NCI-H2196 (cell line): ENCODE data around the gene FOXL2.

ENCODE experiments used
- DNase-seq: peaks from one replicate; lab custom pipeline; 2025; ENCODE audit not compliant: unreplicated experiment; lab: John Stamatoyannopoulos, UW

The FOXL2 gene

GRCh38 chr3:138946663-138947494, at the start of gene FOXL2, which contains the start of gene FOXL2NB:
TSS of gene FOXL2 (minus strand) at chr3:138947137. CDS start at chr3:138946722, 415 bp downstream.
TSS of gene FOXL2NB (plus strand) at chr3:138947217. CDS start at chr3:138947365, 148 bp downstream.
- DNase-seq, result peak; percentile 44

GRCh38 chr3:138995706-138996105, 48.8 kb upstream of the FOXL2 start:
- DNase-seq, result no peak

GRCh38 chr3:138987181-138987580, 40.2 kb upstream of the FOXL2 start:
- no peak for DNase-seq

- no peak for DNase-seq
Observed at GRCh38 chr3:138985932-138986331, 39.0 kb upstream of the FOXL2 start.

- no peak for DNase-seq
Observed at GRCh38 chr3:138984816-138985215, 37.9 kb upstream of the FOXL2 start.

- no peak for DNase-seq
Observed at GRCh38 chr3:138976047-138976446, 29.1 kb upstream of the FOXL2 start.

- no peak for DNase-seq
Observed at GRCh38 chr3:138975351-138975750, 28.4 kb upstream of the FOXL2 start.

- no peak for DNase-seq
Observed at GRCh38 chr3:138974462-138974861, 27.5 kb upstream of the FOXL2 start.

GRCh38 chr3:138972941-138973340, 26.0 kb upstream of the FOXL2 start:
- DNase-seq, result no peak

- DNase-seq, result no peak
Observed at GRCh38 chr3:138971766-138972320, 24.9 kb upstream of the FOXL2 start.

GRCh38 chr3:138964923-138965322, 18.0 kb upstream of the FOXL2 start:
- no peak for DNase-seq

GRCh38 chr3:138964264-138964663, 17.3 kb upstream of the FOXL2 start:
- no peak for DNase-seq

- DNase-seq, result no peak
Observed at GRCh38 chr3:138962854-138963560, 16.1 kb upstream of the FOXL2 start.

- DNase-seq, result no peak
Observed at GRCh38 chr3:138960417-138960852, 13.5 kb upstream of the FOXL2 start.

GRCh38 chr3:138950701-138951100, 3.8 kb upstream of the FOXL2 start:
- no peak for DNase-seq

- DNase-seq, result no peak
Observed at GRCh38 chr3:138950006-138950644, 3.2 kb upstream of the FOXL2 start.

GRCh38 chr3:138949445-138950005, 2.6 kb upstream of the FOXL2 start:
- no peak for DNase-seq

GRCh38 chr3:138949002-138949418, 2.1 kb upstream of the FOXL2 start:
- DNase-seq, result no peak

- DNase-seq, result no peak
Observed at GRCh38 chr3:138948371-138949001, 1.5 kb upstream of the FOXL2 start.

GRCh38 chr3:138947495-138948121, 671 bp upstream of the FOXL2 start:
- DNase-seq, result no peak
